ENCODE results near the gene TBC1D4.

DNA sequence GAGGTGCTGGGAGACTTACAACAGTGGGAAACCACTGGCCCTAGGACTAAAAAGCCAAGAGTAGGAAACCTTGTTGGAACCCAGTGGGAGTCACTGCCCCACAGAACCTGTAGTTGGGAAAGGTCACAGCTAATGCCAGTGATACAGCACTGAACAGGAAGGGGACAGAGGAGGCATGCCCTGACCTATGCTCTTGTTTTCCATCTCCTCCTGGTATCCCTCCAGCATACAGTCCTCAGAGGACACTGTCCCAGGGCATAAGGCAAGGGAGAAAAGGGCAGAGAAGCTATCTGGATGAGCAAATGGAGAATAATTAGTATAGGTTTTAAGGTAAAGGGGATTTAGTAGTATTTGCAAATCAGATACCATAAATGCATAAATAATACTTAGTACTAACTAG lies 11.2 kb upstream of the TBC1D4 start:
- no peak for TF ChIP-seq RAD21 (conservative IDR thresholded peaks at IDR 0.05)
- TF ChIP-seq, protein P1, sequence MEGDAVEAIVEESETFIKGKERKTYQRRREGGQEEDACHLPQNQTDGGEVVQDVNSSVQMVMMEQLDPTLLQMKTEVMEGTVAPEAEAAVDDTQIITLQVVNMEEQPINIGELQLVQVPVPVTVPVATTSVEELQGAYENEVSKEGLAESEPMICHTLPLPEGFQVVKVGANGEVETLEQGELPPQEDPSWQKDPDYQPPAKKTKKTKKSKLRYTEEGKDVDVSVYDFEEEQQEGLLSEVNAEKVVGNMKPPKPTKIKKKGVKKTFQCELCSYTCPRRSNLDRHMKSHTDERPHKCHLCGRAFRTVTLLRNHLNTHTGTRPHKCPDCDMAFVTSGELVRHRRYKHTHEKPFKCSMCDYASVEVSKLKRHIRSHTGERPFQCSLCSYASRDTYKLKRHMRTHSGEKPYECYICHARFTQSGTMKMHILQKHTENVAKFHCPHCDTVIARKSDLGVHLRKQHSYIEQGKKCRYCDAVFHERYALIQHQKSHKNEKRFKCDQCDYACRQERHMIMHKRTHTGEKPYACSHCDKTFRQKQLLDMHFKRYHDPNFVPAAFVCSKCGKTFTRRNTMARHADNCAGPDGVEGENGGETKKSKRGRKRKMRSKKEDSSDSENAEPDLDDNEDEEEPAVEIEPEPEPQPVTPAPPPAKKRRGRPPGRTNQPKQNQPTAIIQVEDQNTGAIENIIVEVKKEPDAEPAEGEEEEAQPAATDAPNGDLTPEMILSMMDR (IDR thresholded peaks at IDR 0.05; ENCODE audit: poor library complexity, severe bottlenecking) = no peak
- TF ChIP-seq EZH2 (IDR thresholded peaks at IDR 0.05; ENCODE audit: borderline replicate concordance, insufficient read depth, low read length, poor library complexity, severe bottlenecking) = no peak
